ENCODE results near the gene LMCD1.

LMCD1 gene

DNA sequence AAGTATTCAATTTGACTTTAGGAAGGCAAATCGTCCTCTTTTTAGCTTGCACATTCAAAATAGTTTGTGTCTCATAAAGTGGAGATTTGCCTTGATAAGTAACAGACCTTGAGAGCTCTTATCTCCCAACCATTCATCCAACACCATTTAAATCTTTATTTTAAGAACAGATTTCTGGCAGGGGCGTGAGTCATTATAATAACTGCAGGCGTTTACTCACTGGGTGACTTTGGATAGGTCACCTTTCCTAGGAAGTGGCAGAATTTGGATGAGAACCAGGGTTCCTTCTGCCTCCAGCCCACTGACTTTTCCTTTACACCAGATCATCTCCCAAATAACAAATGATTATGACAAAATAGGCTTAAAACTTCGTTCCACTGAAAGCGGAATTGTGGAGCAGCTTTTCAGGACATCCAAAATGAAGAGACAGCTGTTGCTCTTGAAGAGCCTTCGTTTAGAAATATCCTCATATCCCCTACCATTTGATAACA, 5.0 kb downstream of the LMCD1 start:
- FAIRE-seq: no peak

DNA sequence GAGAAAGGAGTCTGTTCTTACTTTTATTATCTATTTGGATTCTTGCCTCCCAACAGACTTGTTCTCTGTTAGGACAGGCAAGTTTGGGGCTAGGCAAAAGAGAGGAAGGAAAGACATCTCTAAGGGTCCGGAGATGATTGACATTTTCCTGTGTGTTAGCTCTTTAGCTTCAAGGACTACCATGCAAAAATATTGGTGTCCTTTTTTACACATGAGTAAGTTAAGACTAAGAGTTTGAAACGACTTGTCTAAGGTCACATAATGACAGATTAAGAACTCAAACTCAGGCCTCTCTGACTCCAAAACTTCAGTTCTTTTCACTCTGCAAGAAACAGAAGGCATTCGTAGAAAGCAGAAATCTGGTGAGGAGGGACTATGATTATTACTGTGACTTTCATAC, 5.9 kb downstream of the LMCD1 start:
- no peak for FAIRE-seq

DNA sequence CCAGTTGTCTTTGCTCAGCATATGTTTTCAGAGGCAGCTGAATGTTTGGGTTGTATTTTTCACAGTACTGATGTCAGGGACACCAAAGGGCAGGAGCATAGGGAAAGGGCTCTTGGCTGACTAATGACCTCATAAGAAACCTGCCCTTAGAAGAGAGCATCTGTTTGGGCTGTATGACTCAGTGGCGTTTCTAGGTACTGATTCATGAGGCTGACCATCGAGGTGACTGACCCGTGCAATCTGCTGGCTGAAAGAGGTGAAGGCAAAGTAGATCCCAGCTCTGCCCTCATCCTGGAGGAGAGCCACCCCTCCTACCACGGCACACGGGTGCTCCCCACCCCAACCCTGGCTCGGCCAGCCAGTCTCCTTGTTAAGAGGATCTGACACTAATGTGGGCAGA, 8.3 kb downstream of the LMCD1 start:
- no peak for FAIRE-seq

DNA sequence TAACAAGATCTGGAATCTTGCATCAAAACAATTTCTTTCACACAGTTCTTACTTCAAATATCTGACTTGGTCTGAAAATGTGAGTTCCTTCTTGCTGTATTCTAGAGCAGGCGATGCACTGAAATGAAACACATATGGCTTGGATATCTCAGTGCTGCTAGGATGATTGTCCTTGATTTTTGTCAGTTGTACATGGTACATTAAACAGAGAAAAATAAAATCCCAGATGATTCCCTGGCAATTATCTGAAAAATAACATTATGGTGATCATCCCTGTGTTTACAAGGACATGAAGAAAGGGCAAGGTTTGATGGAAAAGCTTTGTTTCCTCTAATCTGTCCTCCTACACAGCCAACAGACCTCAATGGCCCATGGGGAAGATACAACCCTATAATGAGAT, 10.6 kb downstream of the LMCD1 start:
- no peak for FAIRE-seq

DNA sequence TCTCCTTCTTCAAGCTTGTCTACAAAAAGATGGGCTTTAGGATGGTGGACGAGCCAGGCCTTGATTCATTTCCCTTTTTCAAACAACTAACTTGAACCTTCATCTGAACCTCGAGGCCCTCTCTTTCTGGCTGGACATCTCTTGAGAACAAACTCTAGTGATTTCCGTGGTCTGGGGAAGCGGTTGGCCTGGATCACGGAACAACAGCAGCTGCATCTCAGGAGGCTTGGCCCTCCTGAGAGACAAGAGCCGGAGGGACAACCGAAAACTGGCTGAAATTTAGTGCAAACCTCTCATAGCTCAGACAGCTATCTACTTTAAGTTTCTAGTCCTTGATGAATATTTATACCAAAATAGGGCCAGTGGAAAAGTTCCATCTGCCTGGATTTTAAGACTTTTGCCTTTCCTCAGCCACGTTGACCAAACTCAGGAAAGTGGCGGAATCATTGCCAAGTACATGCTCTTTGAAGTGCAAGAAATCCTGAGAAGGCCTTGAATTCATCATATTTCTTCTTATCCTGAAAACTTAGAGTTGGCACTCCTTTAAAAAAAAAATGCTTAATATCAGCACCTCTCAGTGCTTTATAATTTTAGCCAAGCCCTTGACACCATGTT, 14.5 kb downstream of the LMCD1 start:
- no peak for FAIRE-seq

DNA sequence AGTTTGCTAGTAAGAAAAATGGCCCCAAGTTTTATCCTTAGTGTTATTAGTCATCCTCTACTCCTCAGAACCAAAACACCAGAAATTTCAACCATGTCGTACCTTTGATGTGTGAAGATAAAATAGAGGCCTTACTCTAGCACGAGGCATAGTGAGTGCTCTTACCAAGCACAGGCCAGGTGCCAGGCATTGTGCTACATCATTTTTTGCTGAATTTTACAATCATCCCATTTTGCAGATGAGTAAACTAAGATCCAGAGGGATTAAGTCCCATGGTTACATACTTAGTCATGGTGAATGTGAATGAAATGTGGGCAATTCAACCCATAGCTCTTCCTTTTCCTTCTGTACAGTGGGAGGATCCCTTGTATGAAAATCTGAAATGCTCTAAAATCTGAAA, 15.2 kb downstream of the LMCD1 start:
- FAIRE-seq: no peak

DNA sequence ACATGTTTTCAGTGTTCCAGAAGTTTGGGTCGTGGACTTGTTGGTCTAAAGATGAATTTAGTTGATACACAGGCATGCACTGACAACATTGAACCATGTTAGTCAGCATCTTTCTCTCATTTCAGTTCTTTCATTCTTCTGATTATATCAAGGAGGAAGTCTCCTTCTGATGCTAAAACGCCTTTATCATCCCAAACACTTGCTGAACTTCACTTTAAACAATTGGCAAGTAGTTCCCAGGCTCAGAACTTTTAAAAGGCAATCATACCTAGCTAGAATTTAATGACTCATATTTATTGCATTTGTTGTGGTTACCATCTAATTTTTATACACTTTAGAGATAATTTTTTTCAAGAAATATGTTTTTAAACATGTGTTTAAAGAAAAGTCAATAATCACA, 15.9 kb downstream of the LMCD1 start:
- FAIRE-seq: no peak

DNA sequence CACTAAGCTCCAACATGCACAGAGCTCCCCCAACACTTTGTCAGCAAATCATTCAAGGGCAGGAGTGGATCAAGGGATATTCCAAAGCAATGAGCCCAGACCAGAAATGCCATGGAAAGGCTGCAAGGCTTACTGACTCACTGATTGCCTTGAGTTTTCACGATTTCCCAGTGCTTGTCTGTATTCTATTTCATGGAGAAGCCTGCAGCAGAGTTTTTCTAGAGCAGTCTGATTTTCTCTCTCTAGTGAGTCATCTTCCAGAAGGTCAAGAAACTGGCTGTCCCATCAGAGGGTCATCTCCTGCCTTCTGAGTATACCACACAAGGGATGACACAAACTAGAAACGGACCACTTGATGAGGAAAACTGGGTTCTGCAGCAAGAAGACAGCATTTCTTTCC, 16.5 kb downstream of the LMCD1 start:
- FAIRE-seq: no peak

DNA sequence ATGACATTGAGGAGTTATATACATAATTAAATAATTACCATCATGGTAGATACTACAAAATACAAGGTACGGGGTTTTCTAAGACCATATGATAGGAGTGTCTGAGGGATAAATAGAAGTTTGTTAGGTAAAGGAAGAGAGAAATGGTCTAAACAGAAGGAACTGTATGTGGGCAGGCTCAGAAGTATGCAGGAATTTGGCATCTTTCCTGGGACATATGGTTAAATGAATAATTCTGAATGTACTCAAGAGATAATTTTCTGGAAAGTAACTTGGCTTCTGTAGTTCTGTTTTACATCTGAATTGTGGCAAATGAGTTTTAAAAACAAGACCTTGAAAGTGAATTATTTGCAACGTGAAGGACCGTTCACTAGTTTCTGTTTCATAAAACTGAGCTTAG, 17.5 kb downstream of the LMCD1 start:
- FAIRE-seq: no peak

DNA sequence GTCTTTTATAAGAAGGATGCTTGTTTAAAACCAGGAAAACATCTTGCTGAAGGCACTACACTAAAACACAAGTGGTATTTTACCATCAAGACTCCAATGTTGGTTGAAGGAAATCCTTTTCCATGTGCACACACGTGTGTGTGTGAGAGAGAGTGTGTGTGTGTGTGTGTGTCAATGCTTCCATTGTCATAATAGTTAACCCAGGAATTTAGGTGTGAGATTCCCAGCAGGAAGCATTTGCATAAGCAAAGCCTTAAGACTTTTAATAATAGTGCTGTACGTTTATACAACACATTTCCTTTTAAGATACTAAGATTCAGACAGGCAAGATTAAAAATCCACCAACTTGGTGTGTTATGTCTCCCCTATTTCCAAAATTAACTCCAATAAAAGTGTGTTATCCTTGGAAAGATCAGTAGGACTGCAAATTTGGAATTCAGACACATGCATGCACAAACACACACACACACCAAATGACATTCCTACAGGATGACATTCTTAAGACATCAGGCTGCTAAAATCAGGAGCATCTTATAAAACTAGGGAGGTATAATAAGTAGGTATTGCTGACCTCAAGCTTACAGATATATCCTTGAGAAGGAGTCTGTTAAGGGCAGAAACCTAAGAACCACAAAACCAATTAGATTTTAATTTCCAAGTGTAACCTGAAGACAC, 18.3 kb downstream of the LMCD1 start:
- FAIRE-seq: no peak

DNA sequence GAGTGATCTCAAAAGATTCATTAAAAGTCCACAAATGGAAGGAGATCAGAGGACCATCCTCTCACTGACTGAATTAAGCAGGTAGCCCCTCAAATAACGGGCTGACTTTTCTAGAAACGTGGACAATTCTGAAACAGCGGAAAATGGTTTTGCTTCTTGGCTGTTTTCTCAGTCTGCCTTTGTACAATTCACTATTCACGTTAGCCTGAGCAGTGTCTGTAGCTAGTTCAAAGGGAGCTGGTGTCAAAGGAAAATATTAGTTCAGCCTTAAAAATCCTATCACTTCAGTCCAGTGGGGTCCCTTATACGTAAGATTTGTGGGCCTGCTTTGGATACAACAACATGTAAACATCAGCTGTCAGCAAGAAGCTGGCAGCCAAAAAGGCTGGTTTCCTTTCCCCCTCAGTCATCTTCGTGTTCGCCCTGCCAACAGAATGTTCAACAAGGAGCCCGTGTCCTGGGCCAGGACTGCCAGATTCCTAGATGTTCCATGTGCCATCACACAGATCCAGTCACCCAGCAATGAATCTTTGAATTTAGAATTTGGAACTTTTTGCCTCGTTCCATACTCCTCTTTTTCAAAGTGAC, 19.3 kb downstream of the LMCD1 start:
- FAIRE-seq: no peak

DNA sequence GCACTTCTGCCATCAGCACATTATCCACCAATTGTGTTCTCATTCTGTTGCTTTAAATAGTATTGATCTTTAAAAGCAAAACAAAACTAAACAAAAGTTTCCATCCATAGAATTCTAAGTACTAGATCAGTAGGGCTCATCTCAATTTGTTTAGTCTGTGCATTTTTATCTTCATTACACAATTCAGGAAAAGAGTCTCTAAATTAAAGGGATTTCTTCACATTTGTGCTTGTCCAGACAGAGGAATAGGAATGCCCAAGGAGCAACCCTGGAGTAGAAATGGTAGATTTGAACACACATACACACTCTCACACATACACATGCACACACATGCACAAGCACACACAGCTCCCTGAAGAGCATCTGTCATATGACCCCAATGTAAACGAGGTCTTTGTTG, 21.4 kb downstream of the LMCD1 start:
- FAIRE-seq: no peak

DNA sequence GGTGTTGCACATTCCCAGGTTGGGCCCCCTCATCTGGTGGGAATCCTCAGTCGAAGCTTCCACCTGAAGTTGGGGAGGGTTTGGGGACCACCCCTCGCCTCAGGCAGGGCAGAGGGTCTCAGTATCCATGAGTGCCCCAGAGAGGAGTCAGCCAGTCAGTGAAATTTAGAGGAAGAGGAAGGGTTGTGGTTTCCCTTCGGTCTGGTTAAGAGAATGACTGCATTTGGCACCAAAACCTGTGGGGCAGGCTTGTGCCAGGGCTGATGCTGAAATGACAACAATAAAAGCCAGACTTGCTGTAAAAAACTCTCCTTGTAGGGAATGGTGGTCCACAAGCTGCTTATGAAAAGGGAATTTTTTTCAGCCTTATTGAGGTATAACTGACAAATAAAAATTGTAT, 22.6 kb downstream of the LMCD1 start:
- FAIRE-seq: no peak

DNA sequence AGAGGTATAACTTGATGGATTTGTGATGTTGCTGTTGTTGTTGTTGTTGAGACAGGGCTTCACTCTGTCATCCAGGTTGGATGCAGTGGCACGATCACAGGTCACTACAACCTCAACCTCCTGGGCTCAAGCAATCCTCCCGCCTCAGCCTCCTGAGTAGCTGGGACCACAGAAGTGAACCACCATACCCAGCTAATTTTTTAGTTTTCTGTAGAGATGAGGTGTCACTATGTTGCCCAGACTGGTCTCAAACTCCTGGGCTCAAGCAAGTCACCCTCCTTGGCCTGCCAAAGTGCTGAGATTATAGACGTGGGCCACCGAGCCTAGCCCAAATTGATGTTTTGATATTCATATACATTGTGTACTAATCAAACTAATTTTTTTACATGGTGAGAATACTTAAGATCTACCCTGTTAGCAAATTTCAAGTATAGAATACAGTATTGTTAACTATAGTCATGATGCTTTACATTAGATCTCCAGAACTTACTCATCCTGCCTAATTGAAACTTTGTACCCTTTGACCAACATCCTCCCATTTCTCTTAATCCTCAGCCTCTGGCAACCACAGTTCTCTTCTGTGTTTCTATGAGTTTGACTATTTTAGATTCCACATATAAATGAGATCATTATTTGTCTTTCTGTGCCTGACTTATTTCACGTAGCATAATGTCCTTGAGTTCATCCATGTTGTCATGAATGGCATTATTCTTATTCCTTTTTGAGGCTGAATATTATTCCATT, 23.2 kb downstream of the LMCD1 start:
- FAIRE-seq: no peak

DNA sequence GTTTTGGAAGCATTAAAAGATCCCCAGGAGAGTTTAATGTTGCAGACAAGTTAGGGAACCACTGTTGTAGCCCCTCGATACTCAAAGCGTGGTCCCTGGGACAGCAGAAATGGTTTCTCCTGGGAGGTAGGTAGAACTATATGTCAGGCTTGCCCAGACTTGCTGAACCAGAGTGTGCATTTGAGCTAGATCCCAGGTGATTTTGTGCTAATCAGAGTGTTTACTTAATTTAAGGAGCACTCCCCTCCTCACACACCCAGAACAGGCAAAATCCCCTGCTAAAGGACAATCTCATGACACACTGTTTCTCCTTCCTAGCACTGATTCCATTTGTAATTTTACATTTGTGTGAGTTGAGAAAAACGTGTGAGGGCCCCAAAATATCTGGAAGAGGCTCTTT, 24.3 kb downstream of the LMCD1 start:
- no peak for FAIRE-seq

DNA sequence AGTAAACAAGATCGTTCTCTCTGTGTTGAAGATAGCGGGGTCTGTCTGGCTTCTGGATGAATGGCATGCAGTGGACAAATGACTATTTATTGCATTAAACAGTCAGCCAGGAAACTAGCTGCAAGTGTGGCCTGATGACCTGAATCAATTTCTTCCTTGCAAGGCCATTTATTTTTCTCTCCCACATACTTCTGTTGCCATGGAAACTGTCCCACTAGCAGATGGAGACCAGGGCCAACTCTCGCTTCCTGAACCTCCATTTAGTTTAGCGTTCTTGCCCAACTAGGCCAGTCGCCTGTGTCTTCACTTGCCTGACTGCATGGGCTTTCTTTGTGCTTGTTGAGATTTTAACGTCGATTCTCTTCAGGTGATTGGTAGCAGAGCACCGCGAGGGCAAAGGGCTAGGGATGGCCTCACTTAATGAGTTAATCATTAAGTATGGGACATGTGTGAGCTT, 27.6 kb downstream of the LMCD1 start:
- FAIRE-seq: no peak

DNA sequence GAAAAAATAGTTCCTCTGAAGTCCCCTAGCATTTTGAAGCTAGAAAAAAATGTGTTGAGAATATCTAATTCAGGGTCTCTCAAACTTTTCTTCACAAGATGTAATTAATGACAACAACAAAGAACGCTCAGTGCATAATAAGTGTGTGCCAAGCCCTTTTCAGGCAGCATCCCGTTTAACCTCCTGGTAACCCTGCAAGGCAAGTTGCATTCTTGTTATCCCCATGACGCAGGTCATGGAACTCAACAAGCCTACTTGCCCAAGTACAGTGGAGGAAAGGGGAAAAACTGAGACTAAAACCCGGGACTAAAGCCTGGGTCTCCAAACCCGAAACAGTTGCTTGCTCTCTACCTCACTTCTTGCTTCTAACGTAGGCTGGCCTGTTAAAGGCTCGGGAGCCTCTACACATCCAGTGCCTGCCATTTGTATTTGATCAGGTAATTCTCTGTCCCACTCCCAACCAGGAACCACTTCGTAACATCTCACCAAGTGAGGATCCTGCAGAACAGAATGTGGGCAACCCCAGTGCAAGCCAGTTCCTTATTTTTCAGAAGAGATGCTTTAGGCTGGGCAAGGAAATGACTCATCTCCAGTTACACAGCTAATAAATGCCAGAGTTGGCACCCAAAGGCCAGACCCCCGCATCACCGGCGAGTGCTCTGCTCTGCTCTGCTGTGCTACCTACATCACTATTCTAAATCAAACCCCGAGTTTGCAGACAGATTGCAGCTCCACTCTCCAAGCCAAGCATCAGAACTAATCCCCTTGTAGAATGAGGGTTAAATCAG, 28.3 kb downstream of the LMCD1 start:
- no peak for FAIRE-seq

DNA sequence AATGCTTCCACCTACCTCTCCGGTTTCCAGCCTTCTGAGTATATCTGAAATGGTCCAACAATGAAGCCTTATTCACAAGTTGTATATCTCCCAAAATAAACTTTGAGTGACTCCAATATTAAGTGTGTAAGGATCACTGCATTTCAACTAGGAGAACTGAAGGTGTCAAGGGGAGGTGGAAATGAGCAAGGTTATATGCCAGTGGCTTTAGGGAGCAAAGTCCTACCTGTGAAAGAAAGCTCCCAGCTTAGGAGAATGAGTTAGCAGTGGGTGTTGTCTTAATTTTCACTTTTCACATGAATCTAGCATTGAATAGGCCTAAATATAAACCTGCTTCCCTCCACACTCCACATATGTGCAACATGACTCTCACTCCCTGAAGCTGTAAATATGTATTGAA, 29.0 kb downstream of the LMCD1 start:
- FAIRE-seq: no peak

DNA sequence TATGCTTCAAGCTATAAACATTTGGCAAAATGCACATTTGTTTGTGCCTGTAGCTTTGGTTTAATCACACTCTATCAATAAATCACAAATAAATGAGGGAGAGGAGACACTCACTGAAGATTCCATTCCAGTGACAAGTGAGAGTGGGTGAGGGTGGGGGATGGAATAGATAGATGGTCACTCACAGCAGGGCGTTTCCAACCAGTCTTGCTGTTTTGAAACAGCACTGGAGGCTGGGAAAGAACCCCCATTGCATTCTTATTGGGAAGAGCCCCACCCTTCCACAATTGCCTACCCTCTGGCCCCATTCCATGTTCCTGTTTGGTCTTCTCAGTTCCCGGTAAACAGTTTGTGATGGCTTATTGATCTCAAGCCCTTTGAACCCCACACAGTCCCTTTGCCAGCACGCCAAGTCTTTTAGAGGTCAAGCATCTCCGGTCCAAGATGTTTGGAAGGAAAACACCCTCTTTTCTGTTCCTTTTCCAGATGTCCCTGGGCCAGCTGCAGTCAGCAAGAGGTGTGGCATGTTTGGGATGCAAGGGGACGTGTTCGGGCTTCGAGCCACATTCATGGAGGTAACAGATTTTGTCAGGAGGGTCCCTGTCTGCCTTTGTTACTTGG, 30.7 kb downstream of the LMCD1 start:
- FAIRE-seq: no peak

DNA sequence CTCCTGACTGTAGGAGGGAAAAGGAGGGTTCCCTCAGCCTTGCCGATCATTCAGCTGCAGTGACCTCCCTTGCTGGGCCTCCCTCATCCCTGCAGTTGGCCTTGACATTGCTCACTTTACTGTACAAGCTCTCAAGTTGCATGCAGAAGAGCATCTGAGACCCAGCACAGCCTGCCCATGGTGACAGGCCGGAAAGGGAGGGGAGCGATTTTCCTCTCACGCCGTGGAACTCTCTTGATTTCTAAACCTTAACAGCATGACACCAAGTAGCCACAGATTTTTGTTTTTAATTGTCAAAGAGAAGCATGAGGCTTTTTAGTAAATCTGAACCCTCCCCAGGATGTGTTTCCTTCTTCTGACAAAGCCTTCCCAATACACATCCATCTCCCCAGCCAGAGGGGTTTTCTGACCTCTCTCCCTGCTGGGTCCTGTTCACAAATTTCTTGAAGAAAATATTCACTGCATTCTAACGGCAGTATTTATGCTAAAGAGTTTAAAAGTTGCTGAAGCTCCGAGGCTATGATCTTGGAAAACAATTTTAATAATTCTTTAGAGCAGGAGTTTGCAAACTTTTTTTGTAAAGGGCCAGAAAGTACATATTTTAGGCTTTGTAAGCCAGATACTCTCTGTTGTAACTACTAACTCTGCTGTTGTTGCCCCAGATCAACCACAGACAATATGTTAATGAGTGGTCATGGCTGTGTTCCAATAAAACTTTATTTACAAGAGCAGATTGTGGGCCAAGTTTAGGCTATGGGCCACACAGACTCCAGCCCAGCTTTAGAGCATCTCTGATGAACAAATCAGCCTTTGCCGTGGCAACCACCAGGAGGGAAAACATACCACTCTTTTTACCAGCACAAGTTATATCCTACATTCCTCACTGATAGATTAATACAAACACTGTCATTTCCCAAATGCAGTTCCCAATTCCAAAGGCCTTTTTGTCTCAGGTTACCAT, 34.8 kb downstream of the LMCD1 start:
- no peak for FAIRE-seq

DNA sequence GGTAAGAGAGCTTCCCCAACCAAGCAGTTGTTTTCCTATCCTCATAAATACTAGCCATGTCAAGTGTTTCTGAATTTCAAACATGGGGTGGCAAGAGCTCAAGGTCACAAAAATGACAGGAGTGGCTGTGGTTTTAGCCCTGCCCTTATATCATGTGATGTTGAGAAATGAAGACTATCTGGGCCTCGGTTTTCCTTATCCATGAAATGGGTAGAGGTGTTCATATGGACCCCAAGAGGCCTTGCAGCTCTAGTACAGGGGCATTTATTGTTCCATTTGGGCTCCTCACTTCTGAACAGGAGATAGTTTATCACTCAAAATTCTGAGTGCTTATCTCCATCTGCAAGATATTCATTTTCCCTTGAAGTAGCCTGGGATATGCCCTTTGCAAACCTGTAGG, 35.8 kb downstream of the LMCD1 start:
- FAIRE-seq: no peak

Measured in colon (tissue), 2 donors.